Peyer's patch (tissue), 4 donors: ENCODE data around the gene CALD1. TPM values are rescaled to one million over a fixed set of nuclear protein-coding genes. Genes with fewer than 3 reads are reported as not detected.

ENCODE experiments used
- DNase-seq, 3 donors: peaks; one replicate each; pipeline ENCODE4 v3.0.0-alpha.2; 2017 to 2019
- H3K27ac ChIP-seq, 4 donors: fragments of 200-600 bp; sonication (generic); one replicate each; pipeline ENCODE4 v1.5.1; 2016 to 2019
- H3K27me3 ChIP-seq, 2 donors: fragments of 200-600 bp; sonication (generic); one replicate each; pipeline ENCODE4 v1.5.1; 2019
- H3K36me3 ChIP-seq, 3 donors: fragments of 200-600 bp; sonication (generic); one replicate each; pipeline ENCODE4 v1.5.1; 2016 to 2019
- H3K4me1 ChIP-seq, 4 donors: fragments of 200-600 bp; sonication (generic); one replicate each; pipeline ENCODE4 v1.5.1; 2016 to 2019
- H3K4me3 ChIP-seq, 4 donors: fragments of 200-600 bp; sonication (generic); 1 replicate in 3 of 4; 2 replicates in 1 of 4; pipeline ENCODE4 v1.5.1; 2016 to 2019; ENCODE audit warnings: mild to moderate bottlenecking in 1 of 4
- H3K9me3 ChIP-seq, 4 donors: fragments of 200-600 bp; sonication (generic); one replicate each; pipeline ENCODE4 v1.5.1; 2016 to 2019; ENCODE audit warnings: mild to moderate bottlenecking in 1 of 4
- POLR2A ChIP-seq, 2 donors: fragments of 450-650 bp; IDR thresholded peaks; one replicate each; pipeline ENCODE4 v1.5.1; 2017; ENCODE audit warnings: antibody characterized with exemption in 2 of 2, mild to moderate bottlenecking in 2 of 2, moderate library complexity in 2 of 2
- total RNA-seq, 4 donors: library from RNA; depleted of rRNA; stranded (reverse); fragments of >200 nt; gene quantifications; one replicate each; pipeline ENCODE4 v1.1.0, GENCODE V29; 2016
- TF ChIP-seq, protein P1 (sequence below), 6 experiments: fragments of 450-650 bp in 4 of 6; fragments of 200-600 bp in 2 of 6; sonication (generic) in 1 of 6; IDR thresholded peaks; one replicate each; pipeline ENCODE4 v1.5.1; 2017 to 2019; ENCODE audit warnings: antibody characterized with exemption in 6 of 6, mild to moderate bottlenecking in 3 of 6, moderate library complexity in 1 of 6

CALD1 gene
- total RNA-seq, 4 donors from 2014 or later, result 39.2 to 536 (median 83.1) TPM

DNA sequence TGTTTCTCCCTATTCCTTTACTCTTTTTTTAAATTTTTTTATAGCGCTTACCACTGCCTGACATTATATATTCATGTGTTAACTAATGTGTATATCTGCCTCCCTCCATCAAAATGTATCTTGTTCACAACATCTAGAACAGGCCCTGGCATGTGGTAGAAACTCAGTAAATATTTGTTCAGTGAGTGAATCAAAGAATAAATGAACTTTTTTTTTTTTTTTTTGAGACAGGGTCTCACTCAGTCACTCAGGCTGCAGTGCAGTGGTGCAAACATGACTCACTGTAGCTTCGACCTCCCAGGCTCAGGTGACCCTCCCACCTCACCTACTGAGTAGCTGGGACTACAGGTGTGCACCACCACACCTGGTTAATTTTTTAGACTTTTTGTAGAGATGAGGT lies 7.5 kb upstream of the CALD1 start:
- no peak overlapping the region for H3K4me3 ChIP-seq
- no peaks in the 10 kb centered on the region for H3K27me3 ChIP-seq
- H3K4me1 ChIP-seq, result no peaks in the 10 kb centered on the region
- TF ChIP-seq POLR2A (IDR thresholded peaks at IDR 0.05), result no peak
- TF ChIP-seq, protein P1, sequence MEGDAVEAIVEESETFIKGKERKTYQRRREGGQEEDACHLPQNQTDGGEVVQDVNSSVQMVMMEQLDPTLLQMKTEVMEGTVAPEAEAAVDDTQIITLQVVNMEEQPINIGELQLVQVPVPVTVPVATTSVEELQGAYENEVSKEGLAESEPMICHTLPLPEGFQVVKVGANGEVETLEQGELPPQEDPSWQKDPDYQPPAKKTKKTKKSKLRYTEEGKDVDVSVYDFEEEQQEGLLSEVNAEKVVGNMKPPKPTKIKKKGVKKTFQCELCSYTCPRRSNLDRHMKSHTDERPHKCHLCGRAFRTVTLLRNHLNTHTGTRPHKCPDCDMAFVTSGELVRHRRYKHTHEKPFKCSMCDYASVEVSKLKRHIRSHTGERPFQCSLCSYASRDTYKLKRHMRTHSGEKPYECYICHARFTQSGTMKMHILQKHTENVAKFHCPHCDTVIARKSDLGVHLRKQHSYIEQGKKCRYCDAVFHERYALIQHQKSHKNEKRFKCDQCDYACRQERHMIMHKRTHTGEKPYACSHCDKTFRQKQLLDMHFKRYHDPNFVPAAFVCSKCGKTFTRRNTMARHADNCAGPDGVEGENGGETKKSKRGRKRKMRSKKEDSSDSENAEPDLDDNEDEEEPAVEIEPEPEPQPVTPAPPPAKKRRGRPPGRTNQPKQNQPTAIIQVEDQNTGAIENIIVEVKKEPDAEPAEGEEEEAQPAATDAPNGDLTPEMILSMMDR (IDR thresholded peaks at IDR 0.05), result no peak
- no peak for DNase-seq
- H3K9me3 ChIP-seq, result no peaks in the 10 kb centered on the region
- H3K27ac ChIP-seq, result no peak overlapping the region
- H3K36me3 ChIP-seq, result no peaks in the 10 kb centered on the region

GRCh38 chr7:134772401-134772800 lies 7.0 kb upstream of the CALD1 start:
- H3K9me3 ChIP-seq, result no peaks in the 10 kb centered on the region
- no peaks in the 10 kb centered on the region for H3K36me3 ChIP-seq
- no peaks in the 10 kb centered on the region for H3K27me3 ChIP-seq
- H3K4me3 ChIP-seq, result no peak overlapping the region
- no peaks in the 10 kb centered on the region for H3K4me1 ChIP-seq
- H3K27ac ChIP-seq, result no peak overlapping the region
- TF ChIP-seq, protein P1 (IDR thresholded peaks at IDR 0.05), result no peak
- TF ChIP-seq POLR2A (IDR thresholded peaks at IDR 0.05), result no peak
- DNase-seq, result no peak

DNA sequence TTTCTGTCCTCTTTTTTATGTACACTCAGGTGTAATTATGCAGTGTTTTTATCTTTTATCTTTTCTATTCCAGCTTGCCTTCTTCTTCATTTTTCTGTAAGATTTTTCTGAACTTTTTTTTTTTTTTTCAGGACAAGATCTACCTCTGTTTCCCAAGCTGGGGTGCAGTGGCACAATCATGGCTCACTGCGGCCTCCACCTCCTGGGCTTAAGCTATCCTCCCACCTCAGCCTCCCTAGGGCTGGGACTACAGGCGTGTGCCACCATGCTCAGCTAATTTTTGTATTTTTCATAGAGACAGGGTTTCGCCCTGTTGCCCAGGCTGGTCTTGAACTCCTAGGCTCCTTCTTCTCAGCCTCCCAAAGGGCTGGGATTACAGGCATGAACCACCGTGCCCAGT lies 6.3 kb upstream of the CALD1 start:
- Histone ChIP-seq H3K27me3 (no peaks in the 10 kb centered on the region), H3K9me3 (no peaks in the 10 kb centered on the region), H3K27ac (no peak overlapping the region), H3K36me3 (no peaks in the 10 kb centered on the region), H3K4me1 (no peaks in the 10 kb centered on the region), H3K4me3 (no peak overlapping the region)
- no peak for DNase-seq
- no peak for TF ChIP-seq POLR2A (IDR thresholded peaks at IDR 0.05)
- TF ChIP-seq, protein P1 (IDR thresholded peaks at IDR 0.05), result no peak

DNA sequence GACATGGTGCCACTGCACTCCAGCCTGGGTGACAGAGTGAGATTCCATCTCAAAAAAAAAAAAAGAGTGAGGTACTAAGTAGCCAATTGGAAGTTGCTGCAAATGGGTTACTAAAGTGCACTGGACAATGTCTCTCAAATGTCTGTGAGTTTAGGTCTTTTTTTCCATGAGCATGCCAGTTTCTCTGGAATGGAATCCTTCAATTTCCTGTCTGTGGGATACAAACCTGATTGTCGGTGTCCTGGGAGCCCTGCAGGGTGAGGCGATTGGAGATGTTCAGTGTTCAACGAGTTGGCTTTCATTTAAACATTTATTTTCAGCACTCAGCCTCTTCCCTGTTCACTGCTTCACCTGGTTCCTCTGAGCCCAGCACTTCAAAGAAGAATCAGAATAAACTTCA lies 5.3 kb upstream of the CALD1 start:
- peaks cover 0 to 5% (median 0%) of the 10 kb centered on the region in 4 donors for H3K4me1 ChIP-seq
- no peak for DNase-seq
- no peak for TF ChIP-seq POLR2A (IDR thresholded peaks at IDR 0.05)
- TF ChIP-seq, protein P1 (IDR thresholded peaks at IDR 0.05), result no peak

GRCh38 chr7:134777470-134777869 lies 2.0 kb upstream of the CALD1 start:
- no peak for DNase-seq
- Histone ChIP-seq H3K4me3 (no peak overlapping the region), H3K27ac (peak overlapping the region in 2 of 4 donors; percentile 69 to 84), H3K9me3 (no peaks in the 10 kb centered on the region), H3K27me3 (no peaks in the 10 kb centered on the region), H3K4me1 (peaks cover 0 to 5% (median 0%) of the 10 kb centered on the region in 4 donors), H3K36me3 (no peaks in the 10 kb centered on the region)
- TF ChIP-seq, protein P1 (IDR thresholded peaks at IDR 0.05), result no peak
- no peak for TF ChIP-seq POLR2A (IDR thresholded peaks at IDR 0.05)

More for the DNA sequence above, 5.3 kb upstream of the CALD1 start:
- no peaks in the 10 kb centered on the region for H3K9me3 ChIP-seq
- no peak overlapping the region for H3K4me3 ChIP-seq
- H3K27me3 ChIP-seq, result no peaks in the 10 kb centered on the region
- H3K27ac ChIP-seq, result no peak overlapping the region
- no peaks in the 10 kb centered on the region for H3K36me3 ChIP-seq
